ENCODE data around the gene GABRD.

The GABRD gene

DNA sequence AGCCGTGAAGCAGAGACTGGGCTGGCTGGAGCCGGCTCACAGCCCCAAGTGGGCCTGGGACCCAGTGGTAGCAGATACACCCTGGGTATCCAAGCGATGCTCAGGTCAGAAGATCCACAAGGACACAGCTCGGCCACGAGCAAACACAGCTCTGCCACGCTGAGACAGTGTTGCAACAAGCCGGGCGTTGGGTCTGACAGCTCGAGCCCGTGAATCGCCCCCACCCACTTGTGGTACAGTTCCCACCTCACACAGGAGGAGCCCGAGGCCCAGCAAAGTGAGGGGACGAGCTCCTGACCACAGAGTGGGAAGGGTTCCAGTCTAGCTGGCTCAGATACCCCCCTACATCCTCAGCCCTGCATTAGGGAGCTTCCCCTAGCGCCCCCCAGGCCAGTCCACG is 22.2 kb downstream of the GABRD start:
- FAIRE-seq, result no peak

DNA sequence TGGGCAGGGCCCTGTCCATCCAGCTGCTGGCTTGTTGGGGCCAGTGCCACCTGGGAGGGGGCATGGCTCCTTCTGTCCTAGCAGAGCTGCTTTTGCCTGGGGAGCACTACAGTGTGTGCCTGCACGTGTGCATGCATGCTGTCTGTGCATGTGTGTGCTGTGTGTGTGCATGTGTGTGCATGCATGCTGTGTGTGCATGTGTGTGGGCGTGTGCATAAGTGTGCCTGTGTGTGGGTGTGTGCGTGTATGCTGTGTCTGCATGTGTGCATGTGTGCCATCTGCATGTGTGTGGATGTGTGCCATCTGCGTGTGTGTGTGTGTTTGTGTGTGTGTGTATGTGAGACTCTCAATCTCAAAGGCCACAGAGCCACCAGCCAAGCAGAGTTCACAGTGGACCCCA is 22.7 kb downstream of the GABRD start:
- no peak for FAIRE-seq

DNA sequence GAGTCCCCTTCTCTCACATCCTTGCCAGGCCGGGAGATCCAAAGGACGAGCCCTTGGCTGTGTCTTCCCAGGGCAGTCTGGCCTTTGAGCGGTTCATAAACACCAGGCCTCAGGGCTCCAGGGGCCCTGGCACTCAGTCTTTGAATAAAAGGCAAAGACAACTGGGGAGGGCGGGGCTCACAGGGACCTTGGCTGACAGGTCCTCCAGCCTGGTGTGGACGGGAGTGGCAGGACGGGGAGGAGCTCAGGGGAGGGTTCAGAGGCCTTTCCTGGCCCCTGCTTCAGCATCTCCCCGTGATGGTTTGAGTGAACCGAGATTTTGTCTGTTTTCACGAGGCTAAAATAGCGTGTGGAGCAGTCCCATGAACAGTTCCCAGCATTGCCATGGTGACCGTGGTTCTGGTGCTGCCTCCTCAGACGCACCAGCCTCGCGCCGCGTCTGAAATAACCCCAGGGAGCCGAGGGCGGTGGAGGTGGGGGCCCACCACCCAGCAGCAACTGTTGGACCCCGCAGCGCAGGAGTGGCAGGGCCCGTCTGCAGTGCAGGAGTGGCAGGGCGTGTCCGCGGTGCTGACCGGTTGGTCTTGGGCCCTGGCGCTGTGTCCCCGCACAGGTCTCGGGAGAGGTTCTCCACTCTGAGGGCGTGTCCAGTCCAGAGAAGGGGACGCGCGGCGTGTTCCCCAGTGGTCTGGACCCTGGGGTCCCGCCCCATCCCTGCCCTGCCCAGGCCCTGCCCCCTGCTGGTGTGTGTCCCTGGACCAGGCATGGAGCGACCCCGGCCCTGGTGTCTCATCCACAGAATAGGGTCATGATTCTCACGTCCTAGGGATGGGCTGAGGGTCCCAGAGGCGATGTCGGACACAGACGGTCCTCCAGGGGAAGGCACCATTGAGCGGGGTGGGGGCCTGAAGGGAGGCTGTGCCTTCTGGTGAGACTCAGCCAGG is 24.0 kb downstream of the GABRD start:
- no peak for FAIRE-seq

DNA sequence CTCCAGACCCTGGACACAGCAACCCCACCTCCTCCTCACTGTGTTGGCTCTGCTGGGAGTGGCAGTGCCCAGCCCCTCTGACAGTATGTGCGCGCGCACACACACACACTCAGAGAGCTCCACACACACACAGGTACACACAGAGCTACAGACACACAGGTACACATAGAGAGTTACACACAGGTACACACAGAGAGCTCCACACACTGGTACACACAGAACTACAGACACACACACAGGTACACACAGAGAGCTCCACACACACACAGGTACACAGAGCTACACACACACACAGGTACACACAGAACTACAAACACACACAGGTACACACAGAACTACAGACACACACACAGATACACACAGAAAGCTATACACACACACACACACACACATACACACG is 24.7 kb downstream of the GABRD start:
- no peak for FAIRE-seq

DNA sequence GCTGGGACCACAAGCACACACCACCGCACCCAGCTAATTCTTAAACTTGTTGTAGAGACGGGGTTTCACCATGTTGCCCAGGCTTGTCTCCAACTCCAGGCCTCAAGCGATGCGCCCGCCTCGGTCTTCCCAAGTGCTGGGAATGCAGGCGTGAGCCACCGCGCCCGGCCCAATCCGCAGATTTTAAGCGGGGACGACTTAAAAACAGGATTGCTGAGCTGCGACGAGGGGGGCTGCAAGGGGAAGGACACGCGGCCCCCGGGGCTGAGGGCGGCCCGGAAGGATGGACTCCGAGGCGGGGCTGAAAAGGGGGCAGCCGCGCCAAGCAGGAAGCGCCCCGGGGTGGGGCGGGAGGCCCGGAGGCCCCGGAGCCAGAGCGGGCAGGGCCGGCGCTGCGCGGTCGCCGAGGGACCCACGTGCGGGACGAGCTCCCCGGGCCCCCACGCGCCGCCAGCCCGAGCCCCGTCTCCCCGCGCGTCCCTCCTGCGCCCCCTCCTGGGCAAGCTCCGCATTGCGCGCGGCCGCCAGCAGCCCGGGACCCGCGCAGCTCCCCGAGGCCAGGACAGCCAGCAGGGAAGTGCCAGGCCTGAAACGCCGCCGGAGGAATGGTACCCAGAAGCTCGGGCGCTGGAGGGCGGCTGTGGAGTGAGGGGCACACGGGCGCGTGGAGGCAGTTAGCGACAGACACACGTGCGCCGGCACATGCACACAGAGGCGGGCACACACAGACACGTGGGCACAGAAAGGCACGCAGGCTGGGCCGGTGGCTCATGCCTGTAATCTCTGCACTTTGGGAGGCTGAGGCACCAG is 25.6 kb downstream of the GABRD start:
- no peak for FAIRE-seq

DNA sequence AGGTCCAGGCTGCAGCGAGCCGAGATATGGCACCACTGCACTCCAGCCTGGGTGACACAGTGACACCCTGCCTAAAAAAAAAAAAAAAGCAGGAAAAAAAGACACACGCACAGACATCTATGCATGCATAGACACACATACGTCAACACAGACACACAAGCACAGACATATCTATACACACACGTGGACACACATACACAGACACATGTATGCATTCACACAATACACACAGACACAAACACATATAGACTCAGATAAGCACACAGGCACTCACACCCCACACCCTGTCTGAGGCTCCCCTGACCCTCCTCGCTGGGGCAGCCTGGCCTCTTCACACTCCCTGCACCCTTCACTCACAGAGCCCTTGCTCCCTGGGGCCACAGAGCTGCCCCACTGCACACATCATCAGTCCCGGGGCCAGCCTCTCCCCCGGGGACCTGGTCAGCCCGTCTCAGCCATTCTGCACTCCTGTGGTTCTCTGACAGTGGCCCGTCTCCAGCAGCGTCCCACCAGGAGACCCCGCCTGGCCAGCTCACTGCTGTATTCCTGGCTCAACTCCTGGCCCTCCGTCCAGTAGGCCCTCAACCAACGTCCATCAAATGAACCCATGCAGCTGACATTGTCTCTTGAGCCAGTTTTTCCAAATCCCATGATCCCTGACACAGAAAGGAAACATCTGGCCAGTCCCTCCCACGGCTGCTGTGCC is 26.5 kb downstream of the GABRD start:
- no peak for FAIRE-seq

DNA sequence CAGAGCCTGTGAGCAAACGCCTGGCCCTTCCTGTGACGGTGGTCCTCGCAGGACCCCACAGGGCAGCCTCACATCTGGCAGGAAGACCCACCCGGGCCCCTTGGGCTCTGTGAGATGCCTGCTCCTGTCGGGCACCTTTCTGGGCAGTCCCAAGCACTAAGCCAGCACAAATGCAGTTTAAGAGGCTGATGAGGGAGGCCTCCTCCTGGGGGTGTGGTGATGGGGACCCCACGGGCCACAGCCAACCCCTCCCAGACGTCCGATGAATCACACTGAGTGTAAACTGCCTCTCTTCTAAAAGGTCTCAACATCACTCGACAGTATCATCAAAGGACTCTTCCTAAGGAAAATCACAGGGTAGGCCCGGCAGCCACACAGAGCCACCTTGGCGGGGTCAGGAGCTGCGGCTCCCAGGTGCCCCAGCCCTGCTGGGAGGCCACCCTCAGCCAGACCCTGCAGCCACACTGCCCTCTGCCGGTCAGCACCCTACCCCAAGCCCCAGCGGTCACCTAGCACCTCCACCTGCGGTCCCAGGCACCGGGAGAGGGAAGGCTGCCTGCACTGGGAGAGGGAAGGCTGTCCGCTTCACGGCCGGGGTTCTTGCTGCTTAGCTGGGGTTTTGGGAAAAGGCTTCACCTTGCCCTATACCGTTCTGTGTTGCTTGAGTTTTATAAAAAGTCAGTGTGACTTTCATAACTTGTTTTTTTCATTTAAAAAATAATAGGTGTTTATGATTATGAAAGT is 27.2 kb downstream of the GABRD start:
- FAIRE-seq, result no peak

DNA sequence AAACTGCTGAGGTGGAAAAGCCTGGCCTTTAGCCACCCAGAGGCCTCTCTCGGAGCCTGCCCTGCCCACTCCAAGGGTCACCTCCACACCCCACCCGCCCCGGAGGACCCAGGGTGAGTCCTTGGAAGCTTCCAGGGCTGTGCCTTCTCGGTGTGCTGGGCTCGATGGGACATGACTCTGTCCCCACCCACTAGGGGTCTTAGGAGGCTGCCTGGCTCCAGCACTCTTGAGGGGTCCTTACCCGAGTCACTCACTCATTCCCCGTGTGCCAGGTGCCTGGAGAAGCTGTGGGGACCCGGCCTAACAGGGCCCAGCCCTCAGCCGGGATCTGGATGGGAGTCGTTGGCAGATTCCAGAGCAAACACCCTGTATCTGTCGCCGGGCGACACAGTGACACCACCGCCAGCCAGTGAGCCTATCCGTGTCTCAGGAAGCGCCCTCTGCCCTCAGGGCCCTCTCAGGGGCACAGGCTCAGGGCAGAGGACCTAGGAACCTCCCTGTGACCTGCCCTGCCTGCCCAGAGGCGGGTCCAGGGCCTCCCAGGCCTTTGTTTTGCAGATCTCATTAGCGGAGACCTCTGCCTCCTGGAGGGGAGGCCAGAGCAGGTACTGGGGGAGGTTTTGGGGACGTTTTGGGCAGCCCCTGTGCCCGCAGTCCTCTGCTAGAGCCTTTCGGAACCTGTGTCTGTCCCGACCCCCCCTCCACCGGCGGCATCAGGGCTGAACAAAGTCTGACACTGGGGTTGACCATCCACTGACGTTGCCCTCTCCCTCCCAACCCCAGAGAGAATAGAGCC is 28.0 kb downstream of the GABRD start:
- no peak for FAIRE-seq

DNA sequence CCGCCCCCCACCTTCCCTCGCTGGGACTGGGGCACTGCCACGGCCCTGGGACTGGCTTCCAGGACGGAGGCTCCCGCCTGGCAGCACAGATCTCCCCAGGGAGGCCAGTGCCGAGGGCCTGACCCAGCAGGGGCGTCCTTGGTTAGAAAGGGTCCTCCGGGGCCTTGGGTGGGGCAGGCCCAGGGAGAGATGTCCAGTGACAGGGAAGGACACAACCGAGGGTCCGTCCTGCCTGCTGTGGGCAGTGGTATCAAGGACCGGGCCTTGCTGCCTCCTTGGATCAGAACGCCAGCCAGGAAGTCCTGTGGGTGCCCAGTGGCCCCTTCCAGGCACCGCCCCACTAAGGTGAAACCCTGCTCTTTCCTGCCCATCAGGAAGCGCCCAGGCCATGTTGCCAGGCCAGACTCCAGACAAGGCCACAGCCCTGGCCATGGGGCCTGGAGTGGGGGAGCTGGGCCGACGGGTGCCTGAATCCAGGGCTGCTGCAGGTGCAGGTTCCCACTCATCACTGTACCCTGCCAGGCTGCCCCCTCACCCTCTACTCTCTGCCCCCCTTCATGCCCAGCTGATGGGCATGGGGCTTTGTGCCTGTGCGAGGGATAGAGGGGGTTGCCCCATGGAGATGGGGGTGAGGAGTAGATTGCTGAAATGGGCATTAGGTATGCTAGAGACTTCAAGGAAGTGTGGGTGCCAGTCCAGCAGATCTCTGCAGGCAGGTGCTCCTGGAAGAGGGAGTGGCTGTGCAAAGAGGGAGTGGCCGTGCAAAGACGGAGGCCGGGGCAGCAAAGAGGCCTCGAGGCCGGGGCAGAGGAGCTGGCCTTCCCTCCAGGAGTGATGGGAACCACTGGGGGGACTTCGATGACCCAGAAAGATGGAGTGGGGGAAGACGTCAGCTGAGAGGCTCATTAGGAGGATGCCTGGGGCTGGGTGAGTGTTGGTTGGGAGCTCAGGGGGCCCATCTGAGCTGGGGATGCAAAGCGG is 28.9 kb downstream of the GABRD start:
- FAIRE-seq, result no peak

DNA sequence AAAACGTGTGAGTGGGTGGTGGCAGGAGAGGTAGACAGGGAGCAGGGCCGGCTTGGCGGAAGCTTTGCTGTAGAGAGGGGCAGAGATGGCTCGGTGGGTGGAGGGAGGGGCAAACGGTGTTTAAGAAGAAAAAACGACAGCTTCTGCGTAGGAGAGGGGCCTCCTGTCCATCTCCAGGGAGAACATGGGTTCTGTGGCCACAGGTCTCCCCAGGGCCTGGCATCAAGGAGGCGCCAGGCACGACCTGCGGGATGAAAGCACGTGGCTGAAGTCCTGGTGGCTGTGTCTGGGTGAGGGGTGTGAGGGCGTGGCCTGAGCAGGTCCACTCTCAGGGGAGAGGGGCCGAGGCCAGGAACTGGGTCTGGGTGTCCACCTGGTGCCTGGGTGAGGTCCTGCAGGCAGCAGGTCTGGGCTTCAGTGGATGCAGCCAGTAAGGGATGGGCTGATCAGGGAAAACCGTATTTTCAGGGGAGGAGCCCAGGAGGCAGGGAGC is 30.1 kb downstream of the GABRD start:
- no peak for FAIRE-seq

DNA sequence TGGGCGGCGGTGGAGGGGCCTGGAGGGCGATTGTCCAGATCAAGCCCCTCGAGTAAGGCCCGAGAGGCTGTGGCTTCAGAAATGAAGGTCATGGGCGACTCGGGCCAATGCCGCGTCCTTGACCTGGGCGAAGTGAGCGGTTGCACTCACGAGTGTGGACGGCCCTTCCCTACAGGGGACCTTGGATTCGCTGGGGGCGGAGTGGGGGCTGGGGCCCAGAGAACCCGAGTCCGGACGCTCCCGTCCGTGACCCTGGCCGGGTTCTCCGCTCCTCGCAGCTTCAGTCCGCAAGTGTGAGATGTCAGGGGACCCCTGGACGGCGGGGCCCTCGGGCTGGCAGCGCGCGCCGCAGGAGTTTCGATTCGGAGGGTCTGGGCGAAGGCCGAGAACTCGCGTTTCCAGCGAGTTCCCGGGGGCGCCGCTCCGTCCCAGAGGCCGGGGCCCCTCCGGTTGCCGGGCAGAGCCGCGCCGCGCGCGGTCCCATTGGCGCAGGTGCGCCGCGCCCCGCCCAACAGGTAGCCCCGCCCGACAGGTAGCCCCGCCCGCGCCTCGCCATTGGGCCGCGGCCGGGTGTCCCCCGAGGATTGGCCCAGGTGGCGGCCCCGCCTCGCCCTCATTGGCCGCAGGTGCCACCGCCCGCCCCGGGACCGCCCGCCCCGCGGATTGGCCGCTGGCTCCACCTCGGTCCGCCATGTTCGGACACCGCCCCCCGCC is 30.7 kb downstream of the GABRD start, which contains the start of gene PRKCZ:
TSS of gene PRKCZ (plus strand) at position 694 of the 714 bp plus-strand sequence. CDS start 220 bp downstream, outside the sequence.
- FAIRE-seq, result no peak

DNA sequence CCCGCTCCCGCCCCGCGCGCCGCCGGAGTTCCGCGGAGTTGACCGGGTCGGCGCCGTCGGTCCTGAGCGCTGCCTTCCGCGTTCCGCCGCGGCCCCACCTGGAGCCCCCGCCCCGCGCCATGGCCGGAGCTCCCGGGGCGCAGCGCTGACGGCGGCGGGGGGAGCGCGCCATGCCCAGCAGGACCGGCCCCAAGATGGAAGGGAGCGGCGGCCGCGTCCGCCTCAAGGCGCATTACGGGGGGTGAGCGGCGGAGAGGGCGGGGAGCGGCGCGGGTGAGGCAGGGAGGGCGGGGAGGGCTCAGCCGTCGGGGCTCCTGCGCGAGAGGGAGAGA is 31.3 kb downstream of the GABRD start:
- FAIRE-seq, result no peak

DNA sequence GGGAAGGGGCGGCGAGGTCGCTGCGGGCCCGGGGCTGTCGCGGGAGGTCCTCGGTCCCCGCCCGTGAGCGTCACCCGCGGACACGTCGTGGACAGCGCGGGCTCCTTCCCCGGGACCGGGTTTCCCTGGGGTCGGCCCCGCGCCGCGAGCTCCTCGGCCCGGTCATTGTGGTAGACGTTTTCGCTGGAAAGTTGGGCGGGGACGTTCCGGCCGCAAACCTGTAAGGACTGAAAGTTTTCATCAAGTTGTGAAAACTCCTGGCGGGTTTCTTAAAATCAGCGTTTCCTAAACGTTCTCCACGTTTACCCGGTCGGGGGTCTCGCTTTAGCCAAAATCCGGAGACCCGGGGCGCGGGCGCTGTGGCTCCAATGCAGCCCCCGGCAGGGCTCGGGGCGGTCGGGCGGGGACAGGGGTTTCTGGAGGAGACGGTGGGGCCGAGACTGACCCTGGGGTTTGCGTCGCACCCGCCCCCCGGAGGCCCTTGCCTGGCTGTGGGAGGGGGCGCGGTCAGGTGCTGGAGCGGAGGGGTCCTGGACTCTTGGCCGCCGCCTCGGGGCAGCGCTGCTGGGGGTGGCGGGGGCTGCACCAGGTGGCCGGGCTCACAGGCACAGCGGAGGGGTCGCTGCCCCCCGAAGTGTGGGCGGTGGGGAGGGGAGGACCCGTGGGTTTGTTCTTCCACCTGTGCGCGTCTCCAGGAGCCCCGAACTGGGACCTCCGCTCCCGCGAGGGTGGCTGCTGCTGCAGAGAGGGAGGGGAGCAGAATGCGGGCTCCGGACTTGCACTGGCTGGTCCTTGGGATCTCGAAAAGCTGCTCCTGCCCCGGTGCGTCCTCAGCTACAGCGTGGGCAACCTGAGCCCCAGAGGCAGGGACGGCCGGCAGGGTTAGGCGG is 31.9 kb downstream of the GABRD start:
- FAIRE-seq, result no peak

DNA sequence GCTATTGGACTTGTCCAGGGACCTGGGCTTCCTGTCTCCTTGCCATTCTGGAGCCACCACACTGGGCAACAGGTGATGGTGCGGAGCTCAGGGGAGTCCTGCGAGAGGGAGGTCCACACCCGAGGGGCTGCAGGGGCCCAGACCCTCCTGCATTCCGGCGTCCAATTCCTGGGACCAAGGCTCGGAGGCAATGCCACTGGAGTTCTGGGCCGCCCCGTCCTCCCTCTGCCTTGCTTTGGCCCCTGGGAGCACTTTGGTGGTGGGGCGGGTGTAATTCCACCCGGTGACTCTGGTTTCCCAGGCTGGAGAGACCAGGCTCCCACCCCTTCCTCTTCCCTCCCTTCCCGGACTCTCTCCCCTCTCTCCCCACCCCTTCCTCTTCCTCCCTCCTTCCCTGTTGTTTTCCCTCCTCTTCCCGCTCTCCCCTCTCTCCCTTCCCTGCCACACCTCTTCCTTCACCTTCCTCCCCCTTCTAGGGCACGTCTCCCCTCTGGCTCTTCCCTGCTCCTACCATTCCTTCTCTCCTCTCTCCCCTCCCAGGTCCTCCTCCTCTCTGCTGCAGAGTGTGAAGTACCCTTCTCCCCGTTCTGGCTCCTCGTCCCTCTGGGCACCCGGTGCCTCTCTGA is 33.0 kb downstream of the GABRD start:
- no peak for FAIRE-seq

DNA sequence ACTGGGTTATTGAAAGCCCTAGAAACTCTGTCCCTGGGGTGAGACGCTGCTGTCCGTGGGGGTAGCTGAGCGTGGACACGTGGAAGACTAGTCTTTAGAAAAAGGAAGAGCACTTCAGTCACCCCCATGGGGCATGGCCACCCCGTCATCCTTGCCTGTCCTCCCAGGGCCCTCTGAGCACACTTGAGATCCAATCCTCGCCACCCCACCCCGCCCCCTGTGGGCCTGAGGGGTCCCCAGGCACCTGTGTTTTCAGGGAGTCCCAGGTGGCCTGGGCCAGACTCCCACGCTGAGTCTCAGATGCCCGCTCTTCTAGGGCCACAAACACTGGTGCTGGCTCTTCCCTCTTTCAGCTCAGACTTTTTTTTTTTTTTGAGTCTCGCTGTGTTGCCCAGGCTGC is 33.6 kb downstream of the GABRD start:
- FAIRE-seq, result no peak

DNA sequence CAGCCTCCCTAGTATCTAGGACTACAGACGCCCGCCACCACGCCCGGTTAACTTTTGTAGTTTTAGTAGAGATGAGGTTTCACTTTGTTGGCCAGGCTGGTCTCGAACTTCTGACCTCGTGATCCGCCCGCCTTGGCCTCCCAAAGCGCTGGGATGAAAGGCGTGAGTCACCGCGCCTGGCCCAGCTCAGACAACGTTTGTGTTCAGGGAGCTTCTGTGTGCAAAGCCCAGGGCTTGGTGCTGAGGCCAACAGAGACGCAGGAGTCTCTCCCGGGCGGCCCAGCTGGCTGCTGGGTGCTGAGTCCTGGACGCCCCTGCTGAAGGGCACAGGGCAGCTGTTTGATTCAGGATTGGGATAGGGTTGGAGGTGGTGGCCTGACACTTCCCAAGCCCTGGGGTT is 34.1 kb downstream of the GABRD start:
- no peak for FAIRE-seq

DNA sequence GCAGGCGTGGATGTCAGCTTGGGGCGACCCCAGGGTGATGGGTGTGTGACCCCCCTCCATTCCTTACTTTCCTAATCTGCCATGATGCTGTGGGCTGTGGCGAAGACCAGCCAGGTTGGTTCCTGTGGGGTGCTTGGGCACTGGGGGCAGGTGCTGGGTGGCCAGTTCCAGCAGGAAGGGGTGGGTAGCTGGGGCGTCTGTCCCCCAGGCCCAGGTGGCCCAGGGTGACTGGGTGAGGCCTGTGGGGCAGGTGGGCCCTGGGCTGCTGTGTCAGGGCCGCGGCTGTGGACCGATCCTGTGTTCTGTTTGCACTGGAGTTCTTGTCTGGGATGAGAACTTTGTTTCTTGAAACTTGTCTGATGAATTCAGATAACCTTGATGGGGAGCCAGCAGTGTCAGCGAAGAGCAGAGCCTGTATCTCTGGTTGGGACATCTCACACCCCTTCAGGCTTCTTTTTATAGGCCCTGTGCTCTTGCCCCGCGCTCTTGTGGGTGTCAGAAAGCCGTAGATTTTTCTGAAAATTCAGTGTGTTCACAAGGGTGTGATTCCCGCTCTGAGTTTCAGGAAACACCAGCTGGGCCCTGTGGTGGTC is 34.7 kb downstream of the GABRD start:
- FAIRE-seq, result no peak

DNA sequence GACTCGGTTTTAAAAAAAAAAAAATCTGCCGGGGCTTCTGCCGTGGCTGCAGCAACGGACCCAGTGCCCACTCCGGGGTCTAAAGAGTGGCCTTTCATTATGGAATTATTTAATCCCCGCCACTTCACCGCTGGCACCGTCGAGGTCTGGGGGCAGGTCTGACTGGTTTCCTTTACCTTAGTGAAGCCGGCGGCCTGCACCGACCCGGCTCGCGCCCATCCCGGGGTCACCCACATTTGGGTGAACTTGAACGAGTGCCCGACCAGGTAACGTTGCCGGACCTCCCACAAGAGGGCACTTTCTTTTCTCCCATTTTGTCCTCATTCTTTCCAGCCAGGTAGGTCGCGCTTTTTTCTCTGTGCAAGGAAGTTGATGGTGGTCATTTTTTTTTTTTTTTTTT is 35.4 kb downstream of the GABRD start:
- FAIRE-seq, result no peak

Data from TTC549 (cell line).